Endodermal cell (in vitro differentiated cells): ENCODE measurements around the gene APOBEC3A. TPM values are rescaled to one million over a fixed set of nuclear protein-coding genes. Genes with fewer than 3 reads are reported as not detected.

ENCODE experiments used
- DNase-seq: peaks from one replicate; pipeline ENCODE4 v3.0.0-alpha.2; 2017
- H3K27ac ChIP-seq: 2 replicates; pipeline ENCODE4 v1.5.1; 2013; ENCODE audit warnings: mild to moderate bottlenecking, low read depth, low read length, moderate library complexity
- H3K27me3 ChIP-seq: 2 replicates; pipeline ENCODE4 v1.6.1; 2013; ENCODE audit warnings: mild to moderate bottlenecking, low read length, moderate library complexity; ENCODE audit not compliant: insufficient read depth, control insufficient read depth, poor library complexity, severe bottlenecking
- H3K36me3 ChIP-seq: 2 replicates; pipeline ENCODE4 v1.7.0; 2013; ENCODE audit warnings: mild to moderate bottlenecking, low read length, moderate library complexity; ENCODE audit not compliant: control insufficient read depth, insufficient read depth
- H3K4me1 ChIP-seq: one replicate; pipeline ENCODE4 v1.7.0; 2013; ENCODE audit warnings: low read length; ENCODE audit not compliant: control insufficient read depth, insufficient read depth
- H3K4me3 ChIP-seq: 2 replicates; pipeline ENCODE4 v1.5.1; 2013; ENCODE audit warnings: mild to moderate bottlenecking, low read length, moderate library complexity
- H3K9ac ChIP-seq: 2 replicates; pipeline ENCODE4 v1.6.1; 2013; ENCODE audit warnings: mild to moderate bottlenecking, low read length, moderate library complexity; ENCODE audit not compliant: poor library complexity, severe bottlenecking; ENCODE audit errors: extremely low read depth
- H3K9me3 ChIP-seq: 2 replicates; pipeline ENCODE4 v1.6.1; 2013; ENCODE audit warnings: mild to moderate bottlenecking, low read length, moderate library complexity; ENCODE audit not compliant: control insufficient read depth
- H3K27ac Mint-ChIP-seq: 2 replicates; pipeline ENCODE4 v1.8.0; 2020; ENCODE audit warnings: mixed read lengths
- H3K27me3 Mint-ChIP-seq: 2 replicates; pipeline ENCODE4 v1.8.0; 2021; ENCODE audit warnings: mild to moderate bottlenecking, mixed read lengths; ENCODE audit not compliant: insufficient read depth
- H3K36me3 Mint-ChIP-seq: 2 replicates; pipeline ENCODE4 v1.8.0; 2020; ENCODE audit warnings: low read depth, mixed read lengths
- H3K4me1 Mint-ChIP-seq: 2 replicates; pipeline ENCODE4 v1.8.0; 2020; ENCODE audit warnings: mixed read lengths
- H3K4me3 Mint-ChIP-seq: 2 replicates; pipeline ENCODE4 v1.8.0; 2020; ENCODE audit warnings: mild to moderate bottlenecking, moderate library complexity, mixed read lengths
- H3K9me3 Mint-ChIP-seq: 2 replicates; pipeline ENCODE4 v1.8.0; 2020; ENCODE audit warnings: mild to moderate bottlenecking, mixed read lengths
- WGBS, 2 experiments: methylation state at CpG; one replicate each; pipeline versions ENCODE4 v1.1.5 to v1.1.7; 2013; ENCODE audit warnings: missing lambda C conversion rate in 2 of 2, mixed read lengths in 1 of 2; ENCODE audit not compliant: insufficient coverage in 1 of 2, insufficient read length in 1 of 2; 5-methylcytosine and 5-hydroxymethylcytosine counted together
- total RNA-seq, 2 donors: library from RNA; stranded (reverse); fragmentation: NEBNext Ultra II Directional in 1 of 2; extraction: Animal tissue kit (Norgen Biotek cat#: 25700) in 1 of 2; gene quantifications; 2 replicates in 1 of 2; 3 replicates in 1 of 2; pipeline ENCODE4 v1.2.1, GENCODE V29; 2021
- TF ChIP-seq, protein P1 (sequence below): fragments of 200-600 bp; sonication (generic); conservative IDR thresholded peaks from 2 replicates; pipeline ENCODE4 v1.5.0; 2021; ENCODE audit warnings: antibody characterized with exemption, mild to moderate bottlenecking

APOBEC3A gene
- total RNA-seq, 2 donors from 2014 or later = not detected

DNA sequence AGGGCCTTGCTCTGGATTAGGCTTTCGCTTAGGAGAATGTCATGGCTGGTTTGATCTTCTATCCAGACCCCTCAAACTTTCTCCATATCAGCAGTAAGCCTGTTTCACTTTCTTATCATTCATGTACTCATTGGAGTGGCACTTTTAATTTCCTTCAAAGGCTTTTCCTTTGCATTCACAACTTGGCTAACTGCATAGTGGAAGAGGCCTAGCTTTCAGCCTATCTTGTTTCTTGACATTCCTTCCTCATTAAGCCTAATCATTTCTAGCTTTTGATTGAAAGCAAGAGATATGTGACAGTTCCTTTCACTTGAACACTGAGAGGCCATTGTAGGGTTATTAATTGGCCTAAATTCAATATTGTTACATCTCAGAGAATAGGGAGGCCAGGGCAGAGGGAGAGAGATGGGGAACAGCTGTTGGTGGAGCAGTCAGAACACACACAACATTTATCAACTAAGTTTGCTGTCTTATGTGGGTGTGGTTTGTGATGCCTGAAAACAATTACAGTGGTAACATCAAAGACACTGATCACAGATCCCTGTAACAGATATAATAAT, 37.7 kb upstream of the APOBEC3A start:
- Mint-ChIP-seq H3K9me3 (no peaks in the 10 kb centered on the region), H3K4me3 (no peak overlapping the region)

DNA sequence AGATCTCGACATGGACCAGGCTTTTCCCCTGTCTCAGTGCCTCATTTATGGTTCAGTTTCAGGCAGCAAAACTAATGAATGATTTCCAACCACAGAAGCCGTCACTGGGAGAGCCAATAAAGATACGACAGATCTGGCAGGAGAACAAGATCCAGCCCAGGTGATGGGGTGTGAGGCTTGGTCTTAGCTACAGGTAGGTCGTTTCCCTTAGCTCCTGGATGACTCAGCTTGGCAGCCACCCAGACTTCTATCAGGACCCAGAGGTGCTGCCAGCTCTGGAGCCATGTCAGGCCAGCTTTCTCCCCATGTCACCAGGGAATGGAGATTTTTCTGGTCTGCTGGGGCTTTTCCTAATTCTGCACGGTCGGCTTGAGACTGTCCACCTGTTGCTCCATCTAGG, 36.3 kb upstream of the APOBEC3A start:
- H3K4me1 Mint-ChIP-seq = no peaks in the 10 kb centered on the region
- DNase-seq = no peak
- TF ChIP-seq, protein P1, sequence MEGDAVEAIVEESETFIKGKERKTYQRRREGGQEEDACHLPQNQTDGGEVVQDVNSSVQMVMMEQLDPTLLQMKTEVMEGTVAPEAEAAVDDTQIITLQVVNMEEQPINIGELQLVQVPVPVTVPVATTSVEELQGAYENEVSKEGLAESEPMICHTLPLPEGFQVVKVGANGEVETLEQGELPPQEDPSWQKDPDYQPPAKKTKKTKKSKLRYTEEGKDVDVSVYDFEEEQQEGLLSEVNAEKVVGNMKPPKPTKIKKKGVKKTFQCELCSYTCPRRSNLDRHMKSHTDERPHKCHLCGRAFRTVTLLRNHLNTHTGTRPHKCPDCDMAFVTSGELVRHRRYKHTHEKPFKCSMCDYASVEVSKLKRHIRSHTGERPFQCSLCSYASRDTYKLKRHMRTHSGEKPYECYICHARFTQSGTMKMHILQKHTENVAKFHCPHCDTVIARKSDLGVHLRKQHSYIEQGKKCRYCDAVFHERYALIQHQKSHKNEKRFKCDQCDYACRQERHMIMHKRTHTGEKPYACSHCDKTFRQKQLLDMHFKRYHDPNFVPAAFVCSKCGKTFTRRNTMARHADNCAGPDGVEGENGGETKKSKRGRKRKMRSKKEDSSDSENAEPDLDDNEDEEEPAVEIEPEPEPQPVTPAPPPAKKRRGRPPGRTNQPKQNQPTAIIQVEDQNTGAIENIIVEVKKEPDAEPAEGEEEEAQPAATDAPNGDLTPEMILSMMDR = no peak
- no peaks in the 10 kb centered on the region for H3K4me1 ChIP-seq
- peaks cover 45% of the 10 kb centered on the region for H3K27me3 Mint-ChIP-seq
- no peaks in the 10 kb centered on the region for H3K9me3 Mint-ChIP-seq
- no peak overlapping the region for H3K27ac Mint-ChIP-seq
- H3K9me3 ChIP-seq = no peaks in the 10 kb centered on the region
- H3K36me3 ChIP-seq = no peaks in the 10 kb centered on the region
- no peak overlapping the region for H3K27ac ChIP-seq
- no peaks in the 10 kb centered on the region for H3K36me3 Mint-ChIP-seq
- 82 to 83% methylated on average over 6 of the region's 6 CpGs for WGBS, 2 experiments
- no peak overlapping the region for H3K9ac ChIP-seq
- H3K4me3 Mint-ChIP-seq = no peak overlapping the region
- no peak overlapping the region for H3K4me3 ChIP-seq
- H3K27me3 ChIP-seq = peaks cover under 1% of the 10 kb centered on the region

More for the DNA sequence above, 37.7 kb upstream of the APOBEC3A start:
- H3K27me3 Mint-ChIP-seq = peaks cover 39% of the 10 kb centered on the region
- no peaks in the 10 kb centered on the region for H3K36me3 Mint-ChIP-seq
- TF ChIP-seq, protein P1 = no peak
- no peak overlapping the region for H3K9ac ChIP-seq
- H3K27me3 ChIP-seq = peaks cover 6% of the 10 kb centered on the region
- H3K27ac ChIP-seq = no peak overlapping the region
- no peaks in the 10 kb centered on the region for H3K4me1 Mint-ChIP-seq
- DNase-seq = no peak
- H3K4me1 ChIP-seq = no peaks in the 10 kb centered on the region
- H3K36me3 ChIP-seq = no peaks in the 10 kb centered on the region
- H3K9me3 ChIP-seq = no peaks in the 10 kb centered on the region
- 88 to 100% methylated on average over 1 of the region's 1 CpG for WGBS, 2 experiments
- H3K27ac Mint-ChIP-seq = no peak overlapping the region
- no peak overlapping the region for H3K4me3 ChIP-seq

DNA sequence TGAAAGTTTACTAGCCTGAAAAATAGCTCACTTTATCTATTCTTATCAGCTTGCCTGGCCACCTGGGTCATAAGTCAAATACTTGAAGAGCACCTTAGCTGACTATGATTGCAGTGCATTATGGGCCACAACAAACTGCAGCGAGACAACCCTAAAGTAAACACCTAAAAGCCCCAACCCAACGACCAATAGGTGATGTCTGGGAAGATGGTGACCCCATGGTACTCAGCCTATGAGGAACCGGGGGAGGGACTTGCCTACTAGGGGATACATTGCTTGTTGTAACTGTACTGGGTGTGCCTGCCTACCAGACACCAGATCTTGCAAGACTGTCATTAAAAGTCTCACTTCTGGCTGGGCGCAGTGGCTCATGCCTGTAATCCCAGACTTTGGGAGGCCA, 35.6 kb upstream of the APOBEC3A start:
- H3K9ac ChIP-seq = no peak overlapping the region
- no peaks in the 10 kb centered on the region for H3K36me3 Mint-ChIP-seq
- no peaks in the 10 kb centered on the region for H3K9me3 Mint-ChIP-seq
- no peaks in the 10 kb centered on the region for H3K9me3 ChIP-seq
- no peak overlapping the region for H3K4me3 ChIP-seq
- WGBS, 2 experiments = 90 to 100% methylated on average over 2 to 4 of the region's 4 CpGs
- no peaks in the 10 kb centered on the region for H3K27me3 ChIP-seq
- no peak overlapping the region for H3K4me3 Mint-ChIP-seq
- no peaks in the 10 kb centered on the region for H3K36me3 ChIP-seq
- TF ChIP-seq, protein P1 = no peak
- H3K27me3 Mint-ChIP-seq = peaks cover 41% of the 10 kb centered on the region
- no peaks in the 10 kb centered on the region for H3K4me1 ChIP-seq
- no peak for DNase-seq
- H3K27ac ChIP-seq = no peak overlapping the region
- H3K27ac Mint-ChIP-seq = no peak overlapping the region
- no peaks in the 10 kb centered on the region for H3K4me1 Mint-ChIP-seq
